Activated naive CD4-positive, alpha-beta T cell (primary cell): ENCODE measurements around the gene EMC9.

Experiments used
- DNase-seq, 4 experiments: peaks; one replicate each; lab custom pipeline; 2025; lab: John Stamatoyannopoulos, UW

EMC9 gene

GRCh38 chr14:24141097-24141880 is at the start of gene EMC9:
EMC9 (minus strand) TSS chr14:24141591; CDS start chr14:24141304, 287 bp downstream.
- DNase-seq: peak; percentile 96 to 99 (median 98)

GRCh38 chr14:24190416-24190815 is 49.0 kb upstream of the EMC9 start:
- no peak for DNase-seq

GRCh38 chr14:24189460-24189859 is 48.1 kb upstream of the EMC9 start:
- no peak for DNase-seq

GRCh38 chr14:24189059-24189375 is 47.6 kb upstream of the EMC9 start:
- DNase-seq: no peak

- DNase-seq: peak; percentile 83 to 90 (median 88)
These were observed 47.1 kb upstream of the EMC9 start, which contains the start of gene IPO4 for GRCh38 chr14:24188251-24189058. IPO4 (minus strand) TSS chr14:24188816; CDS start chr14:24188787, 29 bp downstream.

GRCh38 chr14:24187539-24187915 is 46.1 kb upstream of the EMC9 start:
- no peak for DNase-seq

- no peak for DNase-seq
These were observed 45.6 kb upstream of the EMC9 start for GRCh38 chr14:24186831-24187538.

- DNase-seq: no peak
These were observed 44.4 kb upstream of the EMC9 start for GRCh38 chr14:24185741-24186140.

GRCh38 chr14:24185026-24185425 is 43.6 kb upstream of the EMC9 start:
- DNase-seq: no peak

- no peak for DNase-seq
These were observed 42.9 kb upstream of the EMC9 start for GRCh38 chr14:24184104-24184970.

- DNase-seq: no peak
These were observed 41.7 kb upstream of the EMC9 start for GRCh38 chr14:24183014-24183481.

- no peak for DNase-seq
These were observed 40.9 kb upstream of the EMC9 start for GRCh38 chr14:24182110-24182882.

GRCh38 chr14:24181371-24182077 is 40.1 kb upstream of the EMC9 start:
- no peak for DNase-seq

- DNase-seq: no peak
These were observed 38.8 kb upstream of the EMC9 start for GRCh38 chr14:24179961-24180796.

- DNase-seq: no peak
These were observed 38.0 kb upstream of the EMC9 start for GRCh38 chr14:24179294-24179960.

- DNase-seq: no peak
These were observed 37.2 kb upstream of the EMC9 start for GRCh38 chr14:24178399-24179178.

GRCh38 chr14:24177891-24178290 is 36.5 kb upstream of the EMC9 start:
- DNase-seq: no peak
